Duodenal mucosa (tissue), 2 donors: ENCODE results near the gene AGMAT.

ENCODE experiments used
- H3K27ac ChIP-seq: one replicate; pipeline ENCODE4 v1.7.0; 2013; ENCODE audit warnings: low read depth, low read length
- H3K27me3 ChIP-seq, 2 donors: one replicate each; pipeline ENCODE4 v1.7.0; 2013; ENCODE audit warnings: low read length in 2 of 2, control low read depth in 1 of 2; ENCODE audit not compliant: insufficient read depth in 2 of 2, control insufficient read depth in 1 of 2
- H3K36me3 ChIP-seq, 2 donors: one replicate each; pipeline ENCODE4 v1.7.0; 2013; ENCODE audit warnings: low read length in 2 of 2, control low read depth in 1 of 2; ENCODE audit not compliant: insufficient read depth in 2 of 2, control insufficient read depth in 1 of 2
- H3K4me1 ChIP-seq, 2 donors: one replicate each; pipeline ENCODE4 v1.7.0; 2013; ENCODE audit warnings: low read length in 2 of 2, control low read depth in 1 of 2; ENCODE audit not compliant: insufficient read depth in 2 of 2, control insufficient read depth in 1 of 2
- H3K4me3 ChIP-seq, 2 donors: one replicate each; pipeline ENCODE4 v1.7.0; 2013; ENCODE audit warnings: low read length in 2 of 2, low read depth in 1 of 2
- H3K9ac ChIP-seq, 2 donors: one replicate each; pipeline ENCODE4 v1.7.0; 2013; ENCODE audit warnings: low read length in 2 of 2, low read depth in 1 of 2
- H3K9me3 ChIP-seq, 2 donors: one replicate each; pipeline ENCODE4 v1.7.0; 2013; ENCODE audit warnings: low read length in 2 of 2, control low read depth in 1 of 2; ENCODE audit not compliant: control insufficient read depth in 1 of 2

Gene AGMAT

GRCh38 chr1:15584489-15585363 is at the start of gene AGMAT:
Gene AGMAT (minus strand): TSS chr1:15585051. CDS start chr1:15584967, 84 bp downstream.
- H3K9me3 ChIP-seq = no peaks in the 10 kb centered on the region
- peak within 1 kb of the TSS; percentile 43 to 66 for H3K9ac ChIP-seq
- H3K36me3 ChIP-seq = no peaks in the 10 kb centered on the region
- H3K4me1 ChIP-seq = peaks cover 5 to 9% of the 10 kb centered on the region in 2 donors
- peak within 1 kb of the TSS; percentile 71 to 74 for H3K4me3 ChIP-seq
- peak within 1 kb of the TSS; percentile 32 for H3K27ac ChIP-seq
- no peaks in the 10 kb centered on the region for H3K27me3 ChIP-seq

GRCh38 chr1:15633756-15634420 is 49.0 kb upstream of the AGMAT start:
- Histone ChIP-seq H3K9me3 (no peaks in the 10 kb centered on the region), H3K9ac (no peak overlapping the region), H3K4me1 (no peaks in the 10 kb centered on the region), H3K27me3 (no peaks in the 10 kb centered on the region), H3K4me3 (no peak overlapping the region), H3K36me3 (peaks cover 36 to 79% of the 10 kb centered on the region in 2 donors), H3K27ac (no peak overlapping the region)

- Histone ChIP-seq H3K4me1 (peaks cover 8 to 9% of the 10 kb centered on the region in 2 donors), H3K27ac (no peak overlapping the region), H3K9me3 (no peaks in the 10 kb centered on the region), H3K4me3 (no peak overlapping the region), H3K36me3 (peaks cover 17 to 41% of the 10 kb centered on the region in 2 donors), H3K9ac (no peak overlapping the region), H3K27me3 (no peaks in the 10 kb centered on the region)
Observed at GRCh38 chr1:15628003-15628402, 43.2 kb upstream of the AGMAT start.

- Histone ChIP-seq H3K9me3 (no peaks in the 10 kb centered on the region), H3K4me3 (no peak overlapping the region), H3K36me3 (peaks cover 17 to 39% of the 10 kb centered on the region in 2 donors), H3K27ac (no peak overlapping the region), H3K9ac (no peak overlapping the region), H3K4me1 (peaks cover 9 to 13% of the 10 kb centered on the region in 2 donors), H3K27me3 (no peaks in the 10 kb centered on the region)
Observed at GRCh38 chr1:15627343-15627988, 42.6 kb upstream of the AGMAT start.

GRCh38 chr1:15626269-15626950 is 41.6 kb upstream of the AGMAT start:
- H3K4me1 ChIP-seq = peaks cover 9 to 14% of the 10 kb centered on the region in 2 donors
- peaks cover 14 to 30% of the 10 kb centered on the region in 2 donors for H3K36me3 ChIP-seq
- H3K9me3 ChIP-seq = no peaks in the 10 kb centered on the region
- no peak overlapping the region for H3K9ac ChIP-seq
- H3K27ac ChIP-seq = no peak overlapping the region
- no peaks in the 10 kb centered on the region for H3K27me3 ChIP-seq
- H3K4me3 ChIP-seq = no peak overlapping the region

GRCh38 chr1:15625056-15625917 is 40.4 kb upstream of the AGMAT start:
- Histone ChIP-seq H3K9ac (no peak overlapping the region), H3K27ac (no peak overlapping the region)

GRCh38 chr1:15624133-15624714 is 39.4 kb upstream of the AGMAT start:
- Histone ChIP-seq H3K9ac (no peak overlapping the region), H3K9me3 (no peaks in the 10 kb centered on the region), H3K27me3 (no peaks in the 10 kb centered on the region), H3K27ac (no peak overlapping the region), H3K4me1 (peaks cover 24 to 34% of the 10 kb centered on the region in 2 donors), H3K4me3 (no peak overlapping the region), H3K36me3 (peaks cover 2 to 16% of the 10 kb centered on the region in 2 donors)

More at GRCh38 chr1:15625056-15625917, 40.4 kb upstream of the AGMAT start:
- Histone ChIP-seq H3K36me3 (peaks cover 5 to 20% of the 10 kb centered on the region in 2 donors), H3K27me3 (no peaks in the 10 kb centered on the region), H3K9me3 (no peaks in the 10 kb centered on the region), H3K4me1 (peaks cover 16 to 25% of the 10 kb centered on the region in 2 donors), H3K4me3 (no peak overlapping the region)

- Histone ChIP-seq H3K4me1 (peaks cover 32 to 34% of the 10 kb centered on the region in 2 donors), H3K9ac (no peak overlapping the region), H3K27me3 (no peaks in the 10 kb centered on the region), H3K27ac (no peak overlapping the region), H3K4me3 (no peak overlapping the region), H3K36me3 (peaks cover 2 to 16% of the 10 kb centered on the region in 2 donors), H3K9me3 (no peaks in the 10 kb centered on the region)
Observed at GRCh38 chr1:15623435-15623834, 38.6 kb upstream of the AGMAT start.
